ENCODE data around the gene ERMAP.

- no peak for TF ChIP-seq POLR2AphosphoS5 (IDR thresholded peaks at IDR 0.05; ENCODE audit: low read depth, low read length)
- no peak for TF ChIP-seq POLR2A (IDR thresholded peaks at IDR 0.05; ENCODE audit: low read depth, low read length)
These were observed 71.2 kb downstream of the ERMAP start for GRCh38 chr1:42888013-42888633.
